HG03457 (cell line): Measurements from ENCODE around the gene SDCCAG8.

Experiments used
- ATAC-seq: cut with Tn5 transposase; IDR thresholded peaks from one replicate; pipeline ENCODE4 v1.9.1; 2021; ENCODE audit warnings: moderate number of reproducible peaks; ENCODE audit not compliant: unreplicated experiment

Gene SDCCAG8

DNA sequence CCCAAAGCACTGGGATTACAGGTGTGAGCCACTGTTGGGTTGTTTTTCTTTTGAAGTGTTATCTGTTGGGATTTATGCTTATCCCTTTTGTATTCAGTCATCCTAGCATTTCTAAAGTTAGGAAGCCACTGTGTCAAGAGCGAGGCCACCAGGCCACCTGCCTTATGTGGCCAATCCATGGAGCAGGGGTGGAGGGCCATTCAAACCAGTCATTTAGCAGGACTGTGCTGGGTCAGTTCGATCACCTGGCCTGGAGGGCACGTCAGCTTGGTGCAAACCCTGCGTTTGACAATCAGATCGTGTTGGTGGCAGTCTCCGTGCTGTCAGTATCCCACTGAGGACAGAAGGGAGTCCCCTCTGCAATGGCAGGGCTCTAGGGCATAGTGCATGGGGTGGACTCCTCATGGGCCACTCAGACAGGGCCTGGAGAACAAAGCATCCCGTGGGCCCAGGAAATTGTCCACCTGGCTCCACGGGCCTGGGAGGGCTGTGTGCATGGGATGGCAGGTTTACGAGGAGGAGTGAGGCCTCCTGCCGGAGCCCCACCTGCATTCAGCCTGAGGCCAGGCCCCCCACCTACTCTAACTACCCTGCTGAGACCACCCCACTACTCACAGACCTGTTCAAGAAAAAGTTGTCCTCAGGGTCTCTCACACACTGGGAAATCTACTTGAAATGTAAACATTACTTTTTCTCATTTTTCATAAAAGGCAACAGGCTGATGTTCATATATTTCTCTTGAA, 242.3 kb downstream of the SDCCAG8 start:
- no peak for ATAC-seq

DNA sequence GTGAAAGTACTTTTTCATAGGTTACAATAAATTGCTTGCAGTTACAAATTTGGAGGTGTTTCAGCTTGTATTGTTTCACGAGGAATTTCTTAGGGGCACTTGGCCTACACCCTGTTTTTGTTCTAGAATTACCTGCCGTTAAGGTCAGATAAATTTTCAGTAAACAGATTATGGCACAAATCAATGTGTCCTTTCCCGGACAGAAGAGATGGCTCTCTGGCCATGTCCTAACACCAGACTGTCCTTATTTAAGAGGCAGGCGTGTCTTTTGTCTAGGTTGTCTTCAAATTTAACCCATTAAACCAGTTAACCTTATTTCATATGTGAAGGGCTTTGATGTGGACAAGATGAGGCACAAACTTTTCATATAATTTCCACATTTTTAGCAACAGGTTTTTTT, 243.4 kb downstream of the SDCCAG8 start:
- ATAC-seq: no peak

DNA sequence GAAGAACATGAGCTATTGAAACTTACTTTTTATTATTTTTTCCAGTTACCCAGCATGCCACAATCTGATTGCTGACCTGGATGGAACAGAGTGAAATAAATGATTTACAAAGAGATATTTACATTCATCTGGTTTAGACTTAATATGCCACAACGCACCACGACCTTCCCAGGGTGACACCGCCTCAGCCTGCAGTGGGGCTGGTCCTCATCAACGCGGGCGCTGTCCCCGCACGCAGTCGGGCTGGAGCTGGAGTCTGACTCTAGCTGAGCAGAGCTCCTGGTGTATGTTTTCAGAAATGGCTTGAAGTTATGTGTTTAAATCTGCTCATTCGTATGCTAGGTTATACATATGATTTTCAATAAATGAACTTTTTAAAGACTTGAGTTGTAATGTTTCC, 243.9 kb downstream of the SDCCAG8 start:
- ATAC-seq: no peak

DNA sequence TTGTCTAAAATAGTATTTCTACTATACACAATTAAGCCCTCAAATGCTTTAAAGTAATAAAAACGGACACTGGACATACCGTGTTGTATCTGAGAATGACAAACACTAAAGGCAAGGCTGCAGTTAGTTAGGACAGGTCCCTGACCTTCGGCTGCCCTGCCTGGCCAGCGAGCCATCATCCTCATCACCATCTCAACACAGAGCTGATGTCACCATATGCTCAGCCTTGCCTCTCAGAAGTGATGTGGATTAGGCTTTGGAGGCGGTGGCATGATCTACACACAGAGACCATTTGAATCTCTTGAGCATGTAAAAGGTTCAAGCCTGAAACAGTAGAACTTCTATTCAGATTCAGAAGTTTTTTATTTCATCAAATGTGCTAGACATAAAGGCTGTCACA, 244.7 kb downstream of the SDCCAG8 start:
- ATAC-seq: no peak

DNA sequence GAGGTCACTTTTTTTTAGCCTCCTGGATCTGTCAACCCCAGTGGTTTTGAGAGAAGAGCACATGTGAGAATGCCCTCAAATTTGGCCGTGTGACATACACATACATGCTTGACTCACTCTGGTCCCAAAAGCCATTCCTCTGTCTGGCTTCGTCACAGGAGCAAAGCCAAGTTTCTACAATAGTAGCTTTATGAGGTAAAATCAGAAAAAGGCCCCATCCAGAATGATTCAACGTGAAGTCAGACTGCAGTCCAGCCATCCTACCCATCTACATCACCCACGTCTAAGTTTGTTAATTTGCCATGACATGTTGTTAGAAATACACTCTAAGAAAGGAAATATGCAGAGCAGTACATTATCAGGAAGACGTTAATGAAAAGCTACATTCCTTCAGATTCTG, 245.2 kb downstream of the SDCCAG8 start:
- no peak for ATAC-seq

DNA sequence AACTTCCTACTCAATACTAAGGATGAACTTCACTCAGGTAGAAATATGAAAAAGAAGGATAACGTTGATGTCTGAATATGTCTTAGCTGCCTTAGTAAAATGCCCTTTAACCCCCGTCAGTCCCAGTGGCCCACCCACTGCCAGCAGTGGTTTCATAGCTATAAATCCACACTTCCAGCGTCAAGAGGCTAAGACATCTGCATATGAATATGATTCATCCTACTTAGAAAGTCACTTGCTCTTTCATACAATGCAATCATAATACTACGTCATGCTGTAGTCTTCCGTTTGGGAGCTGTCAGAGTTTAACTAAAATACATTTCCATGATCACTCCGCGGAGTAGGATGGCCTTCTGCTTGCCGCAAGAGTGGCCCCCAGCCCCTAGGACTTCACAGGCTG, 247.3 kb downstream of the SDCCAG8 start:
- no peak for ATAC-seq

DNA sequence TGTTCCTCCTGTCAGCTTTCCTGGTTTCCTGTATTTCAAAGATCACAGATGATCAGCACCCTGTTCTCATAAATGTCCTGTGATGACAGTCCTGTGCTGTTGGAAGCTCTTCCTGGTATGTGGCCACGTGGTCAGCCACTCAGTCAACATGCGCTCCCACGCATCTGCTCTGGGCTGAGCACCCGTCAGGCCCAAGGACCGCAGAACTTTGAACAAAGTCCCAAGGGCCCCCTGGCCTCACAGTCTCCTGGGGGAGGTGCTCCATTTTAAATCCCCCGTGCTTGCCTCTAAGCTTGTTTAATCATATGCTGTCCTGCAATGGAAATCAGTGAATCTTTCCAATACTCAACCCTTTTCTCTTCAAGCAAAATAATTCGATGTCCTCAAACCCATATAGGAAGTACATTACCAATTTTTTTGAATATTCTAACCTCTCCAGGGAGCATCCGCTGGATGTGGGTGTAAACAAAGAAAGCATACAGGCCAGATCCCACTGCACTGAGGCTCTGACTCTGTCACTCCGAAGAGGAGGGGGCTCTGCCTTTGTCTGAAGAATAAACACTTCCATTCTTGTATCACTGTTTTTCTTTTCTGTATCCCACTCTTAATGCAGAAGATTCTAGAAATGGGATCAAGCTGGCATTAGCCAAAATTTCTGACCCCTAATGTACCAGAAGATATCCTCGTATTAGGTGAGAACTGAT, 250.3 kb downstream of the SDCCAG8 start:
- no peak for ATAC-seq

DNA sequence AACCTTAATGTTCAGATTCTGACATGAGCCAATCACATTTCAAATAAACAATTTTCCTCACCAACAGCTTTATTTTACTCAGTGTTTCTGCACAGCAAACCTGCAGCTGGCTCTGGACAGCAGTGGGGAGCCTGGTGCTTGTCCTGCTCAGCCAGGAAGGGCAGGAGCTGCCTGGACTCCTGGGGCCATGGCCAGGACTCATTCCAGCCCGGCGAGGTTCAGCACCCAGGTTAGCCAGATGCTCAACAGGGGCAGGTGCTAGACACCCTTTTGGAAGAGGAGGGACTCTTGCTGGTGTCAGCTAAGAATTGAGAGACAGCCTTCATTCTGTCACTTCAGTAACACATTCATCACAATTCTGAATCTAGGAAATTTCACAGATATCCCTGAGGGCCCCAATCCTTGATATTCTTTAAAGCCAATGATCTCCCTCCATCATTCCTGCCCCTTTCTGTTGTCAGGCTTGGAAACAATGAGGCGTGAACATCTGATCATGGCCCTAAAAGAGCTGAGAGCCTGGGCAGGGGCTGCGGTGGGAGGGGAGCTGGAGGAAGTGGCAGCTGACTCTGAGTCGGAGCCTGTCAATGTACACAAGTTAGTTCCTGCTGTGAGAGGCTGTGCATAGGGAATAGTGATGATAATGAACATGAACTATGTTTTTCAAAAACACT, 251.3 kb downstream of the SDCCAG8 start:
- no peak for ATAC-seq

DNA sequence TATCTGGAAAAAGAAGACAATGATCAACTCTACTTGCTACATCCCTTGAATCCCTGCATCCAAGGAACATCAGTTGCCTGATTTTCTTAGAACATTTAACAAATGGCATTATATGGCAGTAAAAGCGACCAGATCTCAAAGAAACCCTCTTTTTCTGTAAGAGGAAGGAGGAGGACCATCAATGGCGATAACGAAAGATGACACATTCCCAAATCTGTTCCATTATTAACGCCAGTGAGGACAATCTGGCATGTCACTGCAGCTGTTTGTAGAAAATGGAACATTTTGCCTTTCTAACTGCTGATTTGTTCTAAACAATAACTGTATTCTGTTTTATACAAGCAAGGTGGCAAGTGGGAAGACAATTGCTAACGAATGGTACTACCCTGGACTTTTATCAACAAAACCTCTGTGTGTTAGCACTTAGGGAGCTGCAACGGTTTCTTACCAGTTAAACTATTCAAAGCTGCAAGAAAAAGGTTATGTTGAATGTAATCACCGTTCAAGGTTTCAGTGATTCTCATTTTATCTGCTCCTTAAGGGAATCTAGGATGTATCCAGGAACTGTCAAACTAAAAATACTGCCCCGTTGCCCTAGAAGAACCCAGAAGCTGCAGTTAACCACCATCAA, 251.9 kb downstream of the SDCCAG8 start:
- ATAC-seq: no peak

DNA sequence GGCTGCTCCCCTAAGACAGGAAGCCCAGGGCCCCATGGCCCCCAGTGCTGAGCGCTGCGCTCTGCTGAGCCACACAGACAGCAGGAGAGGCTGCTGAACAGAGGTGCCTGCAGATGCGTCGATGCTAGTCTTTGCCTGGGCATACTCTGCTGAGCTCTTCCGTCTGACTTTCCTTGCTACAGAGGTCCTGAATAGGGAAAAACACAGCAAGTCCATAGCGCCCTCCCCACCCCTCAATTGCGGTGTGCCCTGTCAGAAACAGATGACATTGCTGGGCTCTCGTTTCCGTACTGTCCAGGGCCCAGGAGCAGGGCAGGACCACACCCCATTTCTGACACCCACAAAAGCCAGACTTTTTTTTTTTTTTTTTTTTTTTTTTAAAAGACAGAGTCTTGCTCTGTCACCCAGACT, 252.5 kb downstream of the SDCCAG8 start:
- no peak for ATAC-seq

DNA sequence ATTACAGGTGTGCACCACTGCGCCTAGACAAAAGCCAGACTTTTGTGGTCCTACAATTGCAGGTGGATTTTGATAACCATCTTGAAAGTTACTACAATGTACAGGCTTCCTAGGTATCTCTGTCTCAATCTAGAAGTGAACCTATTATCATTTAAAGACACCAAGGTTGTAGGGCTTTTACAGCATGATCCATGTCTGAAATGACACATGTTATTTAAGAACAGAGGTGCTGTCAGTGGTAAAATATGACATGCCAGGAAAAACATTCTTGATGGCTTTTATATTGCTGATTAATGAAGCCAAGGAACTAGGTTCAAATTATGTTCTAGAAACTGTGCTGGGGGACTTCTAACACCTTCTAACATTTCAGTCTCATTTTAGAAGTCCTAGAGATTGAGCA, 253.1 kb downstream of the SDCCAG8 start:
- ATAC-seq: no peak

DNA sequence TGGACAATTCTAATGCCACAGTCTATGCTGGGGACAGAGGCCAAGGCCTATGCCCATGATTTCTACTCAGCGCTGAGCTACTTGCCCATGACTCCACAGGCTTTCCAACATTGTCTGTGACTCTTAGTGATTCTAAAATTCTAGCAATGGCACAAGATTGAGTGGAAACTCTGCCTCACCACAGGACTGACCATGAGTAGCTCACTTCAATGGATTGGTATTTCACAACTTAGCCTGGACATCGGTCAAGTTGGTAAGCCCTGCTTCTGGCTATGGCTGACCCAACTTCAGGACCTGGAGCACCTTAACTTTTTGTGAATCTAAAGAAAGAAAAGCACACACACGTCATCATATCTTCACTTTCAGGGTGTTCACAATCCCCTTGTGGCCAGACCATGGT, 255.1 kb downstream of the SDCCAG8 start:
- no peak for ATAC-seq

DNA sequence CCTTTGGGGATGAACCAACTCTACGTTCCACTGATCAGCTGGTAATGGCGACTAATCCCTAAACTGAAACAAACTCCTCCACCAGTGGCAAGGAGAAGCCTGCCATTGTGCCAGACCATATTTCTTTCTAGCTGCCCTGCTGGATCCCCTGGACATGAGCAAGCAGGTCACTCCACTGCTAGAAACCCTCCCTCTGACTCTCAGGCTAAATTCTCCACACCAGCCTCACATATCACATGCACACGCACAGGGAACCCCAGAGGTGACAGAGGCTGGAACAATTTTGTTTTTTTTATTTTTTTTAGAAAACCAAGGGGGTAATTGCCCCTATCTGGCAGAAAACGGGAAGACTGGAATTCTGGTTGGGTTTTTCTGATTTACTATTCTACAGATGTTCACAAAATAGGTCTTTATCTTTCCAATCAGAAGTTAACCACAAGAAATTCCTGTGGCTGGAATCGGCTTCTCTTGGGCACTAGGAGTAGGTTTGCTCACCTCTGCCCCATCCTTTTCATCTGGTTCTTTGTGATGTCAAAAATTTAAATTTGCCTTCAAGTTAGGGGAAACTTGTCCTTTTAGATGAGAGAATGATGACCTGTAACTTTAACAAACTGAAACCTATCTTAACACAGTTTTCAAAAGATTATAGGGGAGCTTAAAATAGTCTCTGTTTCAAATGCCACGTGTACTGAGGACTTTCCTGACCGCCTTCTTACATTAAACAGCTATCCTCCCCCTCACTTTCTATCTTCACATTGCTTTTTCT, 258.1 kb downstream of the SDCCAG8 start:
- no peak for ATAC-seq

DNA sequence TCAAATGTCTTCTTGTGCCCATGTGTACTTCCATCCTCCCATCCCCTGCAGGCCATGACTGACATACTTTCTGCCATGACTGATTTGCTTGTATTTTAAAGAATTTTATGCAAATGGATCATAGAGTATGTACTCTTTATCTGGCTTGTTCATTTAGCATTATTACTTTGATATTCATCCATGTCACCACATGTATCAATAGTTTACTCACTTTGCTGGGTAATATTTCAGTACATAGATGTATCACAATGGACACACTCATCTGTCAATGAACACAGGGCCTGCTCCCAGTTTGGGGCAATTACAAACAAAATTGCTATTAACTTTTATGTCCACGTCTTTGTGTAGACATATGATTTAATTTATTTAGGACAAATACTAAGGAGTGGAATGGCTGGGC, 259.1 kb downstream of the SDCCAG8 start:
- ATAC-seq: no peak

DNA sequence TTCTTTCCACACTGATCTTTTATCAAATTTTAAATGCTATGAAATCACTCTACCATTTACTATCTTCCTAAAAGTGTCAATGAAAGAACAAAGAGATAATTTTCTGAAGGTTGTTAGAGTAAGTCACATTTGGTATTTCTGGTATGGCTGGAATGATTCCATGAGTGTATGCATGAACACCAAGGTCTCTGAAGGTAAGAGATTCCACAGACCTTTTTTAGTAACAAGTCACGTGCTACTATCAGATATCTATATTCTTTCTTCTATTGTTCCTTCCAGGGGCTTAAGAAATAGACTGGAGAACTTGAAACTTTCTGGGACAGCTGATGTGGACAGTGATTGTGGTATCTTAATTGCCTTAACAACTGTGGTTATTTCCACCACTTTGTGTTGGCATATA, 265.0 kb downstream of the SDCCAG8 start:
- ATAC-seq: no peak

DNA sequence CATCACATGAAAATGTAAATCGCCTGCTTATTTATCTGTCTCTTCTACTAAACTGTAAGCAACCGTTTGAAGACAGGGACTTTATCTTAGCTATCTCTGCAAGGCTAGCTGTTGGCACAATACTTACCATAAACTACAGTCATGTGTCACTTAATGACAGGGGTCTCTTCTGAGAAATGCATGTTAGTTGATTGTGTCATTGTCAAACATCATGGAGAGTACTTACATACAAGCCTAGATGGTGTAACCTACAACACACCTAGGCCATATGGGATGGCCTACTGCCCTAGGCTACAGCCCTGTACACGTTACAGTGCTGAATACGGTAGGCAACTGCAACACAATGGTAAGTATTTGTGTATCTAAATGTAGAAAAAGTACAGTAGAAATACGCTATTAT, 267.9 kb downstream of the SDCCAG8 start:
- ATAC-seq: no peak

DNA sequence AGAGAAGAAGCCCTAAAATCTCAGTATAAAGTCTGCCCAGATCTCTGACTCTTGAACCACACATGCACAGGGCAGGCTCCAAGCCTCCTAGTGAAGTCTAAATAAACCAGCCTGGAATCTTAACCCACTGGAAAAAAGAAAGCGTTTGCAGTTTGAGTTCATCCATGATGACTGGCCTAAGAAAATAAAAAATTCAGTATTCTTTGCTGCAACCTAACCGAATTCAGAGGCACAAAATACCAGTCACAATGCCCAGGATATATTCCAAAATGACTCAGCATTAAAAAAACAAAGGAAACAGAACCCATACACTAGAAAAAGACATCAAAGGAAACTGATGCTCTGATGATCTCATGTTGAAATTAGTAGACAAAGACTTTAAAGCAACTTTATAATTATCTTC, 269.2 kb downstream of the SDCCAG8 start:
- ATAC-seq: no peak

DNA sequence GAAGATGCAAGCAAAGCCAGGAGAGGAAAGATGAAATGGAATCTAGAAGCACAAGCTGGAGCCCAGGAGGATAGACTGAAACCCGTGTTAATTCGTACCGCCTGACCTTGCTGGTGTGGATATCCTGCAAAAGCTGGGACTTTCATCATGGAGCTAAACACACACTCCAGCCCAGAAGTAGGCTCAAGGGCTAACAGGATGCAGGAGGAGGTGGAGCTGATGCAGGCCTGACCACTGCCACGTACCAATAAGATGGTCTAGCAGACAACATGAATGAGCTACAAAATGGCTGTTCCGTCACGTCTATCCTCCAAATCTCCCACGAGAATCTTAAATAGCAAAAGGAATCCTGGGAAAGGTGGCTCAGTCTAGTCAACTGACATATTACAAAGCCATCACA, 270.3 kb downstream of the SDCCAG8 start:
- ATAC-seq: no peak

DNA sequence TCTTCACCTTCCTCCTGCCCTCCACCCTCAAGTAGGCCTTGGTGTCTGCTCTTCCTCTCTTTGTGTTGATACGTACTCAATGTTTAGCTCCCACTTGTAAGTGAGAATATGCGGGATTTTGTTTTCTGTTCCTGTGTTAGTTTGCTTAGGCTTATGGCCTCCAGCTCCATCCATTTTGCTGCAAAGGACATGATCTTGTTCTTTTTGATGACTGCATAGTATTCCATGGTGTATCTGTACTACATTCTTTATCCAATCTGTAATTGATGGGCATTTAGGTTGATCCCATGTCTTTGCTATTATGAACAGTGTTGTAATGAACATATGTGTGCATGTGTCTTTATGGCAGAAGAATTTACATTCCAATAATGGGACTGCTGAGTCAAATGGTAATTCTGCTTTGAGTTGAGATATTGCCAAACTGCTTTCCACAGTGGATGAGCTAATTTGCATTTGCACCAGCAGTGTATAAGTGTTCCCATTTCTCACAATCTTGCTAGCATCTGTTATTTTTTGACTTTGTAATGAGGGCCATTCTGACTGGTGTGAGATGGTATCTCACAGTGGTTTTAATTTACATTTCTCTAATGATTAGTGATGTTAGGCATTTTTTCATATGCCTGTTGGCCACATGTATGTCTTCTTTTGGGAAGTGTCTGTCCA, 272.7 kb downstream of the SDCCAG8 start:
- no peak for ATAC-seq

DNA sequence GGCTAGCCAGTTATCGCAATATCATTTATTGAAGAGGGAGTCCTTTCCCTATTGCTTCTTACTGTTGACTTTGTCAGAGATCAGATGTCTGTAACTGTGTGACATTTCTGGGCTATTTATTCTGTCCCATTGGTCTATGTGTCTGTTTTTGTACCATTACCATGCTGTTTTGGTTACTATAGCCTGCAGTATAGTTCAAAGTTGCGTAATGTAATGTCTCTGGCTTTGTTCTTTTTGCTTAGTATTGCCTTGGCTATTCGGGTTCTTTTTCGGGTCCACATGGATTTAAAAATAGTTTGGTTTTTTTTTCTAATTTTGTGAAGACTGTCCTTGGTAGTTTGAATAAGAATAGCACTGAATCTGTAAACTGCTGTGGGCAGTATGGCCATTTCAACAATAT, 273.7 kb downstream of the SDCCAG8 start:
- no peak for ATAC-seq
